ENCODE data around the gene DSG2.

- no peak for TF ChIP-seq CTCF (conservative IDR thresholded peaks at IDR 0.05 in 1 of 2, IDR thresholded peaks at IDR 0.05 in 1 of 2; ENCODE audit: extremely low read depth in 1 of 2, insufficient read depth in 1 of 2, low read depth in 1 of 2, low read length in 2 of 2)
- no peak for TF ChIP-seq EZH2 (IDR thresholded peaks at IDR 0.05; ENCODE audit: borderline replicate concordance, low read length)
Measured at GRCh38 chr18:31454066-31454708, 43.8 kb upstream of the DSG2 start.
